GM08714 (cell line): ENCODE data around the gene NR3C1.
"Not testable (repeated sequence)": the region's sequence is repeated elsewhere in the genome, so short reads cannot be mapped to it uniquely, and the experiment has no call there.

Source experiments
- H3K4me3 ChIP-seq: fragments of 200-500 bp; sonication (Bioruptor generic); 2 replicates; pipeline ENCODE4 v1.5.1; 2014; ENCODE audit warnings: mild to moderate bottlenecking, low read length, inconsistent platforms
- ZNF274 ChIP-seq: IDR thresholded peaks from 2 replicates; pipeline ENCODE4 v1.6.1; 2012; ENCODE audit warnings: mild to moderate bottlenecking, low read depth, low read length

The NR3C1 gene

GRCh38 chr5:143331956-143332355 lies 71.5 kb downstream of the NR3C1 start:
- TF ChIP-seq ZNF274: no peak
- H3K4me3 ChIP-seq: no peak overlapping the region

- TF ChIP-seq ZNF274: no peak
Measured at GRCh38 chr5:143329843-143330242, 73.6 kb downstream of the NR3C1 start.

GRCh38 chr5:143328589-143329220 lies 74.8 kb downstream of the NR3C1 start:
- no peak overlapping the region for H3K4me3 ChIP-seq
- TF ChIP-seq ZNF274: no peak

More at GRCh38 chr5:143329843-143330242, 73.6 kb downstream of the NR3C1 start:
- H3K4me3 ChIP-seq: no peak overlapping the region

GRCh38 chr5:143325086-143325485 lies 78.4 kb downstream of the NR3C1 start:
- not testable (repeated sequence) for H3K4me3 ChIP-seq

- not testable (repeated sequence) for H3K4me3 ChIP-seq
Measured at GRCh38 chr5:143322931-143323630, 80.4 kb downstream of the NR3C1 start.

- no peak overlapping the region for H3K4me3 ChIP-seq
- TF ChIP-seq ZNF274: no peak
Measured at GRCh38 chr5:143322176-143322575, 81.3 kb downstream of the NR3C1 start.

GRCh38 chr5:143319437-143320227 lies 83.9 kb downstream of the NR3C1 start:
- H3K4me3 ChIP-seq: no peak overlapping the region
- no peak for TF ChIP-seq ZNF274

GRCh38 chr5:143318833-143319232 lies 84.7 kb downstream of the NR3C1 start:
- TF ChIP-seq ZNF274: no peak

GRCh38 chr5:143318270-143318669 lies 85.2 kb downstream of the NR3C1 start:
- H3K4me3 ChIP-seq: no peak overlapping the region
- TF ChIP-seq ZNF274: no peak

More at GRCh38 chr5:143318833-143319232, 84.7 kb downstream of the NR3C1 start:
- H3K4me3 ChIP-seq: no peak overlapping the region

- no peak for TF ChIP-seq ZNF274
Measured at GRCh38 chr5:143316844-143317631, 86.4 kb downstream of the NR3C1 start.

GRCh38 chr5:143316337-143316736 lies 87.1 kb downstream of the NR3C1 start:
- no peak overlapping the region for H3K4me3 ChIP-seq
- TF ChIP-seq ZNF274: no peak

More at GRCh38 chr5:143316844-143317631, 86.4 kb downstream of the NR3C1 start:
- no peak overlapping the region for H3K4me3 ChIP-seq

GRCh38 chr5:143315929-143316328 lies 87.6 kb downstream of the NR3C1 start:
- no peak for TF ChIP-seq ZNF274
- H3K4me3 ChIP-seq: no peak overlapping the region

- TF ChIP-seq ZNF274: no peak
- no peak overlapping the region for H3K4me3 ChIP-seq
Measured at GRCh38 chr5:143315214-143315613, 88.3 kb downstream of the NR3C1 start.

- H3K4me3 ChIP-seq: no peak overlapping the region
- no peak for TF ChIP-seq ZNF274
Measured at GRCh38 chr5:143314659-143315058, 88.8 kb downstream of the NR3C1 start.
